Activated naive CD8-positive, alpha-beta T cell treated with anti-CD3 and anti-CD28 coated beads for 36 hours (primary cell): Measurements from ENCODE around the gene IP6K2. TPM values are rescaled to one million over a fixed set of nuclear protein-coding genes. Genes with fewer than 3 reads are reported as not detected.
"Not testable (repeated sequence)": the region's sequence is repeated elsewhere in the genome, so short reads cannot be mapped to it uniquely, and the experiment has no call there.

Experiments used
- DNase-seq: peaks from one replicate; pipeline ENCODE4 v3.0.0; 2021
- H3K27ac Mint-ChIP-seq: one replicate; pipeline ENCODE4 v1.8.0; 2022; ENCODE audit warnings: mild to moderate bottlenecking, moderate library complexity, mixed read lengths
- H3K27me3 Mint-ChIP-seq: one replicate; pipeline ENCODE4 v1.8.0; 2022; ENCODE audit warnings: mild to moderate bottlenecking, mixed read lengths
- H3K36me3 Mint-ChIP-seq: one replicate; pipeline ENCODE4 v1.8.0; 2021; ENCODE audit warnings: mild to moderate bottlenecking, mixed read lengths
- H3K4me1 Mint-ChIP-seq: one replicate; pipeline ENCODE4 v1.8.0; 2021; ENCODE audit warnings: mixed read lengths
- H3K4me3 Mint-ChIP-seq: one replicate; pipeline ENCODE4 v1.8.0; 2022; ENCODE audit warnings: mild to moderate bottlenecking, moderate library complexity, mixed read lengths
- H3K9me3 Mint-ChIP-seq: one replicate; pipeline ENCODE4 v1.8.0; 2022; ENCODE audit warnings: mixed read lengths
- total RNA-seq, 2 experiments: library from RNA; stranded (reverse); gene quantifications; one replicate each; pipeline ENCODE4 v1.2.3, GENCODE V29; 2021

The IP6K2 gene
- total RNA-seq, 2 experiments from 2014 or later: 42.6 to 49.9 TPM

- H3K36me3 Mint-ChIP-seq: no peaks in the 10 kb centered on the region
- no peak overlapping the region for H3K27ac Mint-ChIP-seq
- no peaks in the 10 kb centered on the region for H3K27me3 Mint-ChIP-seq
- DNase-seq: no peak
- no peaks in the 10 kb centered on the region for H3K9me3 Mint-ChIP-seq
- H3K4me3 Mint-ChIP-seq: no peak overlapping the region
- H3K4me1 Mint-ChIP-seq: no peaks in the 10 kb centered on the region
Observed at GRCh38 chr3:48739617-48739954, 22.6 kb upstream of the IP6K2 start.

DNA sequence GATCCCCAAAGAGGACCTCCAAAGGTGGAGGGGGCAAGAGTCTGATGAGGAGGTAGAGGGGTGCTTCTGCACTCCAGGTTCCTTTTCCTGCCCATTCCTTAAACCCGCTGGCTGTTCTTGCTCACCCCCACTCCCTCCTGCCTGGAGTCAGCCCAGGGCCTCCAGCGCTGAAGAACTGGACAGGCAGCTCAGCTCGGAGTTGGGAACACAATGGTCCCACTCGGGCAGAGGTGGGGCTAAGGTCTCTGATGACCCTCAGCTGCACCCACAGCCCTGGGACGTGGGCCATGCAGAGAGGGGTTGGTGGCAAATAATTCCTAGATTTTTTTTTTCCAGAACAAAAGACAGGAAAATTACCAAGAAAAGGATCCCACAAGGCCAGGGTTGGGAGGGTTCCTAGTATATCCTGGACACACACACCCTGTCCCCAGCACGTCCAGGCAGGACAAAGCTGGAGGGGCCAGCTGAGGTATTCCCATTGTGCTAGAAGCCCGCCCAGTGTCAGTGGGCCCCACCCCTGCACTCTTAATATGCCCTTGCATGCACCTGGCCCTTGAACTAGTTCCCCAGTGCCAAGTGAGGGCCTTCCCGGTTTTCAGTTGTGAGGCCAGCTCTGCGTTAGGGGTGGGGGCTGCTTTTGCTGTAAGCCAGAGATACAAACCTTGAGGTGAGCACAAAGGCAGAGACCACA is 22.1 kb upstream of the IP6K2 start:
- H3K9me3 Mint-ChIP-seq: no peaks in the 10 kb centered on the region
- H3K36me3 Mint-ChIP-seq: no peaks in the 10 kb centered on the region
- H3K4me3 Mint-ChIP-seq: no peak overlapping the region
- H3K4me1 Mint-ChIP-seq: no peaks in the 10 kb centered on the region
- no peak for DNase-seq
- H3K27me3 Mint-ChIP-seq: no peaks in the 10 kb centered on the region
- H3K27ac Mint-ChIP-seq: no peak overlapping the region

DNA sequence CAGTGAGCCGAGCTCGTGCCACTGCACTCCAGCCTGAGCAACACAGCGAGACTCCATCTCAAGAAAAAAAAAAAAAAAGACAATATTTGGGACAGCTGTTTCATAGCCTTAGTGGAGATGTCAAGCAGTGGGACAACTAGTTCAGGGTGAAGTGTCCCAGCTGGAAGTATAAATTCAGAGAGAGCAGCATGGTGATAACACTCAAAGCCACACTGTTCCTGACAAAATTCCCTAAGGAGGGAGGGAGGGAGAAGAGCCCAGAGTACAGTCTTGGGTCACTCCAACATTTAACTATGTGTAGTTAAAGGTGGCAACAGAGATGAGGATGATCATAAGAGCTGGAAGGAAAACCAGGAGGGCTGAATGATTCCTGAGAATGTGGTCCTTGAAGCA is 21.1 kb upstream of the IP6K2 start:
- DNase-seq: no peak
- no peaks in the 10 kb centered on the region for H3K9me3 Mint-ChIP-seq
- H3K27ac Mint-ChIP-seq: no peak overlapping the region

GRCh38 chr3:48735075-48735767 is 18.2 kb upstream of the IP6K2 start:
- not testable (repeated sequence) for H3K9me3 Mint-ChIP-seq, H3K4me1 Mint-ChIP-seq

More for the DNA sequence above, 21.1 kb upstream of the IP6K2 start:
- Mint-ChIP-seq H3K27me3 (no peaks in the 10 kb centered on the region), H3K36me3 (no peaks in the 10 kb centered on the region), H3K4me1 (no peaks in the 10 kb centered on the region), H3K4me3 (no peak overlapping the region)

DNA sequence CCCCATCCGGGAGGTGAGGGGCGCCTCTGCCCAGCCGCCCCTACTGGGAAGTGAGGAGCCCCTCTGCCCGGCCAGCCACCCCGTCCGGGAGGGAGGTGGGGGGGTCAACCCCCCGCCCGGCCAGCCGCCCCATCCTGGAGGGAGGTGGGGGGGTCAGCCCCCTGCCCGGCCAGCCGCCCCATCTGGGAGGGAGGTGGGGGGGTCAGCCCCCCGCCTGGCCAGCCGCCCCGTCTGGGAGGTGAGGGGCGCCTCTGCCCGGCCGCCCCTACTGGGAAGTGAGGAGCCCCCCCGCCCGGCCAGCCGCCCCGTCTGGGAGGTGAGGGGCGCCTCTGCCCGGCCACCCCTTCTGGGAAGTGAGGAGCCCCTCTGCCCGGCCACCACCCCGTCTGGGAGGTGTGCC is 17.5 kb upstream of the IP6K2 start:
- H3K27me3 Mint-ChIP-seq: not testable (repeated sequence)

More at GRCh38 chr3:48735075-48735767, 18.2 kb upstream of the IP6K2 start:
- not testable (repeated sequence) for H3K27ac Mint-ChIP-seq, H3K36me3 Mint-ChIP-seq, DNase-seq, H3K27me3 Mint-ChIP-seq, H3K4me3 Mint-ChIP-seq

DNA sequence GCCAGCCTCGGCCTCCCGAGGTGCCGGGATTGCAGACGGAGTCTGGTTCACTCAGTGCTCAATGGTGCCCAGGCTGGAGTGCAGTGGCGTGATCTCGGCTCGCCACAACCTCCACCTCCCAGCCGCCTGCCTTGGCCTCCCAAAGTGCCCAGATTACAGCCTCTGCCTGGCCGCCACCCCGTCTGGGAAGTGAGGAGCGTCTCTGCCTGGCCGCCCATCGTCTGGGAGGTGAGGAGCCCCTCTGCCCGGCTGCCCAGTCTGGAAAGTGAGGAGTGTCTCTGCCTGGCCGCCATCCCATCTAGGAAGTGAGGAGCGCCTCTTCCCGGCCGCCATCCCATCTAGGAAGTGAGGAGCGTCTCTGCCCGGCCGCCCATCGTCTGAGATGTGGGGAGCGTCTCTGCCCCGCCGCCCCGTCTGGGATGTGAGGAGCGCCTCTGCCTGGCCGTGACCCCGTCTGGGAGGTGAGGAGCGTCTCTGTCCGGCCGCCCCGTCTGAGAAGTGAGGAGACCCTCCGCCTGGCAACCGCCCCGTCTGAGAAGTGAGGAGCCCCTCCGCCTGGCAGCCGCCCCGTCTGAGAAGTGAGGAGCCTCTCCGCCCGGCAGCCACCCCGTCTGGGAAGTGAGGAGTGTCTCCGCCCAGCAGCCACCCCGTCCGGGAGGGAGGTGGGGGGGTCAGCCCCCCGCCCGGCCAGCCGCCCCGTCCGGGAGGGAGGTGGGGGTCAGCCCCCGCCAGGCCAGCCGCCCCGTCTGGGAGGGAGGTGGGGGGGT is 16.9 kb upstream of the IP6K2 start:
- H3K27ac Mint-ChIP-seq, H3K9me3 Mint-ChIP-seq, DNase-seq, H3K36me3 Mint-ChIP-seq, H3K4me3 Mint-ChIP-seq, H3K4me1 Mint-ChIP-seq, H3K27me3 Mint-ChIP-seq: not testable (repeated sequence)

More for the DNA sequence above, 17.5 kb upstream of the IP6K2 start:
- H3K36me3 Mint-ChIP-seq, H3K4me3 Mint-ChIP-seq, H3K4me1 Mint-ChIP-seq, H3K9me3 Mint-ChIP-seq, DNase-seq, H3K27ac Mint-ChIP-seq: not testable (repeated sequence)

DNA sequence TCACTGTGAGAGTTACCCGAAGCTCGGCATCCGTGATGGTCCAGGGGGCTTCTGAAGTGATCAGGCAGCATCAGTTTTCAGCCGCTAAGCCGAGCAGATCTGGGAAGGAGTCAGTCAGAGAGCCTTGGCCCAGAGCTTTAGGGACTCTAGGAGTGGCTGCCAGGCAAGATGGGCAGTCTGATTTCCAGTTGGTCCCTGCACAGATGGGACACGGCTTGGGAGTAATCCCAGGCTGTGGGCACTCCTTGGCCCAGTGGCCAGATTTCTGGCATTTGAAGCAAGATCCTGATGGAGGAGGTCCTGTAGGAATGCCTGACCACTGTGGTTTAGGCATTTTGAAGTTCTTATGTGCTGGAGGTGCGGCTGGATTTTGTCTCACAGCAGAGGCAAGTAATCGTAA is 10.5 kb upstream of the IP6K2 start:
- Mint-ChIP-seq H3K27ac (no peak overlapping the region), H3K9me3 (no peaks in the 10 kb centered on the region), H3K36me3 (no peaks in the 10 kb centered on the region), H3K4me3 (no peak overlapping the region), H3K4me1 (no peaks in the 10 kb centered on the region), H3K27me3 (no peaks in the 10 kb centered on the region)
- no peak for DNase-seq

GRCh38 chr3:48725185-48725855 is 8.3 kb upstream of the IP6K2 start:
- not testable (repeated sequence) for DNase-seq, H3K27ac Mint-ChIP-seq, H3K36me3 Mint-ChIP-seq, H3K4me3 Mint-ChIP-seq, H3K9me3 Mint-ChIP-seq, H3K27me3 Mint-ChIP-seq, H3K4me1 Mint-ChIP-seq

DNA sequence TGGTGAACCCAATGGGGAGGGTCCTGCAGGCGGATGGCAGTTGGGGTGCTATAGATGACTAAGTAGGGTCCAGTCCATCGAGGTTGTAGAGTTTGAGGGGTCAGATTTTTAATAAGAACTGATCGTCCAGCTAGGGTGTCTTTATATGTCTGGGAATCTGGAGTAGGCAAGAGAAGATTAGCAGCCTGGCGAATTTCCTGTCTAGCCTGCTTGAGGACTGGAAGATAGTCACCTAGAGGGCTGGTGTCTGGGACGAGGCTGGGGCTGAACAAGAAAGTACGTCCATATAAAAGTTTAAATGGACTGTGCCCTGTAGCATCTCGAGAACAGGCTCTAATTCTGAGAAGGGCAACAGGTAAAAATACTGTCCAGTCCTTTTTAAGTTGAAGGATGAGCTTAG is 6.7 kb upstream of the IP6K2 start:
- Mint-ChIP-seq H3K27ac (no peak overlapping the region), H3K4me1 (no peaks in the 10 kb centered on the region), H3K36me3 (no peaks in the 10 kb centered on the region), H3K4me3 (no peak overlapping the region), H3K27me3 (no peaks in the 10 kb centered on the region), H3K9me3 (no peaks in the 10 kb centered on the region)
- DNase-seq: no peak

DNA sequence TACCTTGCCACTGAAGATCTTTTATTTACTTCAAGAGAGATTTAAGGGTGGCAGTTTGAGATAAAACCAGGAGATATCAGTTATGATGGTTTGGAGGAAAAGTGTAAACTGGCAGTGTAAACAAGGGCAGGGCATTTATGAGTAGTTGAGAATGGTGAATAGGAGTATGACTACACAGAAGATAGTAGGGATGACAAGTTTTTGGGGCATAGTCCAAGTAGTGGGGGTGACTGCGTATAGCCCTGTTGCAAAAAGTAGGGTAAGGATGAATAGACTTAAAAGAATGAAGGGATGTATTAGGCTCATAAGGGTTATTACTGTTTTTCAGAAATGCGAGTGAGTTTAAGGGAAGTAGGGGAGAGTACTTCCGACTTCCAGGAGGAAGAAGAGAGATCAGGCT is 6.3 kb upstream of the IP6K2 start:
- H3K9me3 Mint-ChIP-seq, DNase-seq, H3K36me3 Mint-ChIP-seq, H3K27me3 Mint-ChIP-seq, H3K4me3 Mint-ChIP-seq, H3K27ac Mint-ChIP-seq, H3K4me1 Mint-ChIP-seq: not testable (repeated sequence)

GRCh38 chr3:48716508-48716981 is 476 bp downstream of the IP6K2 start:
- no peaks in the 10 kb centered on the region for H3K9me3 Mint-ChIP-seq
- peak; percentile 7 for DNase-seq
- no peaks in the 10 kb centered on the region for H3K27me3 Mint-ChIP-seq
- peaks cover 34% of the 10 kb centered on the region for H3K4me1 Mint-ChIP-seq
- peak overlapping the region; percentile 98 for H3K4me3 Mint-ChIP-seq
- peaks cover 18% of the 10 kb centered on the region for H3K36me3 Mint-ChIP-seq
- H3K27ac Mint-ChIP-seq: peak overlapping the region; percentile 95

DNA sequence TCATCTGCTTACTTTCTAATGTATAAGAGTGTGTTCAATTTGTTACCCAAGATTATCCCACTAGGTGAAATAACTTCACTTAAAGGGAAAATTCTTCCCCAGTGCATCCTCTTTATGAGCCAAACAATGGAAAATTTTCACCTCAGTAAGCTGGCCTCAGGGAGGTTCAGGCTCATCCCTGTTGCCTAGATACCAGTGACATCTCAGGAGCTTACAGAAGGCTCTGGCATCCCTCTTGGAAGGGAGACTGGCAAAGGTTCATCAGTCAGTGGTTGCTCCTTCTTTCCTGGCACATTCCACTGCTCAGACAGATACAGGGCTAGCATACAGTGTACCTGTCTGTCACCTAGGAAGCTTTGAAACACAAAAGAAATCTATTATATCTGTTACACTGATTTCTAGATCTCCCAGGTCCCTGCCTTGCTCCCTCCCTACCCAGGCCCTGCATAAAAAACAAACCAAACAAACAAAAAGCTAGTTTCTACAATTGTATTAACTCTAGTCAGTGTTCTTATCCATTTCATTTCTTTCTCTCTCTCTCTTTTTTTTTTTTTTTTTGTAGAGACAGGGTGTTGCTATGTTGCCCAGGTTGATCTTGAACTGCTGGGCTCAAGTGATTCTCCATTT is 1.7 kb downstream of the IP6K2 start:
- no peaks in the 10 kb centered on the region for H3K9me3 Mint-ChIP-seq
- peaks cover 18% of the 10 kb centered on the region for H3K36me3 Mint-ChIP-seq
- peaks cover 41% of the 10 kb centered on the region for H3K4me1 Mint-ChIP-seq
- no peak for DNase-seq
- H3K4me3 Mint-ChIP-seq: peak overlapping the region; percentile 98
- H3K27ac Mint-ChIP-seq: peak overlapping the region; percentile 57
- H3K27me3 Mint-ChIP-seq: no peaks in the 10 kb centered on the region

- Mint-ChIP-seq H3K27ac (peak overlapping the region; percentile 30), H3K4me1 (peaks cover 63% of the 10 kb centered on the region), H3K9me3 (no peaks in the 10 kb centered on the region), H3K36me3 (peaks cover 25% of the 10 kb centered on the region), H3K4me3 (no peak overlapping the region), H3K27me3 (no peaks in the 10 kb centered on the region)
- no peak for DNase-seq
Observed at GRCh38 chr3:48711727-48712126, 5.3 kb downstream of the IP6K2 start.

DNA sequence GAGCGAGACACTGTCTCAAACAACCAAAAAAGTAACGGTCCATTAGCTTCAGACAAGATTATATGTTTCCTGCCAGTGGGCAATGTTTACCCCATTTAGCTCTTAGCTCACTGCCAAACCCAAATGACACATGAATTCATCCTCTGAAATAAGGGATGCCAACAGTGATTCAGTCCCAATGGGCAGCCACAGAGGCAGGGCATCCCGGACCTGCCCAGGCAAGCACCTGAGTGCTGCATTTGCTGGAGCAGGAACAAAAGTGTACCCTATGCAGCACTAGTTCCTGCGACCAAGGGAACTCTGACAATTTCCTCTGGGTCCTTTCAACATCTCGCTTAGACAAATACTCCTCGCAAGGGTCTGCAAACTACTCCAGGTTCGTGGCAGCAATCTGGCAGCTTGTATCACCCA is 8.0 kb downstream of the IP6K2 start:
- Mint-ChIP-seq H3K27me3 (no peaks in the 10 kb centered on the region), H3K4me1 (peaks cover 51% of the 10 kb centered on the region), H3K9me3 (no peaks in the 10 kb centered on the region), H3K27ac (peak overlapping the region; percentile 59), H3K36me3 (peaks cover 27% of the 10 kb centered on the region), H3K4me3 (no peak overlapping the region)
- DNase-seq: no peak

DNA sequence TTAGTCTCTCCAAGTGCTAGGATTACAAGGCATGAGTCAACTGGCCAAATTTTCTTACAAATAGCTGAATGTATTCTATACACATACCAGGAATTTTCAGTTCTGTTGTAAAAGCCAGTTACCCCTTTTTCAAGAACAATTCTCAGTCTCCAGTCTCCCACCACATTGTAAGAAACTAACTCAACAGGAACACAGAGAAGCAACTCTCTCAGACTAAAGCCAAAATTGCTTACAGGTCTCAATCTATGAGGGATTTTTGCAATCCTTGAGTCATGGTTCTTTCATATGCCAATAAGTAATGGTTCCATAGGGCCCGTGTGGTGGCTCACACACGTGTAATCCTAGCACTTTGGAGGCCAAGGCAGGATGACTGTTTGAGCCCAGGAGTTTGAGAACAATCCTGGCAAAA is 8.5 kb downstream of the IP6K2 start:
- no peak overlapping the region for H3K27ac Mint-ChIP-seq
- H3K4me3 Mint-ChIP-seq: no peak overlapping the region
- H3K9me3 Mint-ChIP-seq: no peaks in the 10 kb centered on the region
- peaks cover 51% of the 10 kb centered on the region for H3K4me1 Mint-ChIP-seq
- H3K36me3 Mint-ChIP-seq: peaks cover 27% of the 10 kb centered on the region
- DNase-seq: no peak
- H3K27me3 Mint-ChIP-seq: no peaks in the 10 kb centered on the region
